Stimulated activated CD8-positive, alpha-beta memory T cell treated with anti-CD3 and anti-CD28 coated beads, Interleukin-12 subunit alpha, Interleukin-12 subunit beta, amount 100 ng/mL, for 24 hours (primary cell): ENCODE data around the gene NPW.

Experiments
- DNase-seq: peaks from one replicate; pipeline ENCODE4 v3.0.0-alpha.2; 2020; ENCODE audit errors: extremely low read depth

NPW gene

GRCh38 chr16:2053897-2054296 lies 34.3 kb downstream of the NPW start:
- no peak for DNase-seq

GRCh38 chr16:2054543-2055245 lies 35.1 kb downstream of the NPW start:
- DNase-seq, result no peak

GRCh38 chr16:2056077-2056476 lies 36.5 kb downstream of the NPW start:
- no peak for DNase-seq

GRCh38 chr16:2056681-2057407 lies 37.3 kb downstream of the NPW start:
- DNase-seq, result no peak

- no peak for DNase-seq
Measured at GRCh38 chr16:2057438-2057837, 37.9 kb downstream of the NPW start.

GRCh38 chr16:2058420-2058819 lies 38.8 kb downstream of the NPW start:
- DNase-seq, result no peak

GRCh38 chr16:2058872-2059271 lies 39.3 kb downstream of the NPW start:
- DNase-seq, result no peak

GRCh38 chr16:2060346-2060745 lies 40.8 kb downstream of the NPW start:
- DNase-seq, result no peak

- DNase-seq, result no peak
Measured at GRCh38 chr16:2061023-2061422, 41.4 kb downstream of the NPW start.

GRCh38 chr16:2061526-2061925 lies 41.9 kb downstream of the NPW start:
- no peak for DNase-seq

- DNase-seq, result no peak
Measured at GRCh38 chr16:2062801-2063200, 43.2 kb downstream of the NPW start.

- no peak for DNase-seq
Measured at GRCh38 chr16:2063861-2064260, 44.3 kb downstream of the NPW start.

GRCh38 chr16:2064368-2064945 lies 44.9 kb downstream of the NPW start:
- DNase-seq, result no peak

GRCh38 chr16:2066139-2066538 lies 46.6 kb downstream of the NPW start:
- DNase-seq, result no peak
